Activated T-cell treated with anti-CD3 and anti-CD28 coated beads for 48 hours (primary cell): ENCODE data around the gene ADARB1.

Experiments
- DNase-seq: peaks from one replicate; pipeline ENCODE4 v3.0.0-alpha.2; 2020; ENCODE audit warnings: low read depth

ADARB1 gene

DNA sequence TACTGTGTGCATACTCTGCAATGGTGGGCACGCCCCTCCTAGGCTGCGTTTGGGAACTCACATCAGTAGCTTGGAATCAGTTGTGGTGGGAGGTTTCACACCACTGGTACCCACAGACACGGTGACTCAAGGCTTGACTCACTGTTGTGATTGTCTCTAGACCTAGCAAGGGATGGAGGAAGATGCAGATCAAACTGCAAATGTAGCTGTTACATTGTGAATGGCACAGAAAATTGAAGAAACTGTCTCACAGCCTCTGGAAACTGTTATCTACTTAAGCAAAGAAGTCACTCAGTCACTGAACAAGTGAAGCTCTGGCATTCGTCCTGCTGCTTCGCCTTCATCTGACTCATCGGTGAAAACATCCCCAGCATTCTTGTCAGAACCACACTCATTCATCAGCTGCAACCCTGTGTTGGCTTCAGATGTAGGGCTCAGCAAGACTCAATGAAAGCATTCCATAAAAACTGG is 153.8 kb downstream of the ADARB1 start:
- DNase-seq: peak; percentile 75

DNA sequence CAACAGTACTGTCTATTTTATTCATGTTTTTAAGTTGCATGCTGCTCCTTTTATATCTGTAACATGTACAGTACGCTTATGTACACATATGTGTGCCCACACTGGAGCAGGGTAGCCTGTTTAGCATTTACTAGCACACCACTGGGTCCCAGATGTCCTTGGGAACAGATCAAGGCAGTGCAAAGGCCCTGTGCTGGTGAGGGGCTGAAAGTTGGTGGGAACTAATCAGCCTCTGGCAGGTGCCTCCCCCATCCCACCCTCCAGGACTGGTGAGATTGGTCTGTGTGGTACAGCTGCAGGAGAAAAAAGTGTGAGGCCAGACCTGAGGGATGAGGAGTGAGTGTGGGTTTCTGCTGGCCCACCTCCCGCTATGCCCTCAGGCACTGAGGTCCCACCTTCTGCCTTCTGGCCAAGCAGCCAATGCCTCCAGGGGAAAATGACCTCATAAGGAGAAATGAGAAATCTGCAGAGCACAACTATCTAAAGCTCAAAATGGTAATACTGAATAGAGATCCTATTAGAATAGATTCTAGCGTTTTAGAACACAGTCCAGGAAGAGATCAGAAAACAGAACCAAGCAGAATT is 154.4 kb downstream of the ADARB1 start:
- DNase-seq: no peak

DNA sequence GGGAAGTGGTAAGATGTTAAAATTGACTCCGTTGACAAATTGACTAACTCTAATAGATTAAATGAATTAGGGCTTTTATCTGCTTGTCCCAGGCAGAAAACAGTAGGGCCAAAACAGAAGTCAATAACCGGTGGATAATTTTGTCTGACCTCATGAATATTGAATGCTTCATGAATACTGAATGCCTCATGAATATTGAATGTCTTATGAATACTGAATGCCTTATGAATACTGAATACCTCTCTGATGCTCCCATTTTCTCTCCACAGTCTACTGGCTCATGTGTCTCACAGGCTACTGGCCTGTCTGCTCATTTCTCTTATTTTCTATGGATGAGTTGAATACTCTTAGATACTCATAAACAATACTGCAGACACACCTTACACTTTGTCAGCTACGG is 157.3 kb downstream of the ADARB1 start:
- DNase-seq: no peak

DNA sequence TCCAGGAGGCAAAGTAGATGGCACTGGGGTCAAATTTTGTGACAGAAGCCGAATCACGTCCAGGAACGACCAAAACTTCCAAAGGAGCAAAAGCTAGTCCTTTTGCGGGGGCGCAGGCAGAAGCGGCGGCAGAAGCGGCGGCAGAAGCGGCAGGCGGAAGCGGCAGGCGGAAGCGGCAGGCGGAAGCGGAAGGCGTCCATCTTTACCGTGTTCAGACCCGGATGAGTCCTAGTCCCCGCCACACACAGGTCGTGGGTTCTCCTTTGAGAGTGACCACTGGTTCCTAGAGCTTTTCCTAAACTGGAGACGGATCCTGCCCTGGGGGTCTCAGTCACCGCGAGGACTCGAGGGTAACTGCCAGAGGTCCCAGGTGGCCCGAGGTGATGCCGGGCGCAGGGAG is 159.7 kb downstream of the ADARB1 start:
- DNase-seq: no peak

DNA sequence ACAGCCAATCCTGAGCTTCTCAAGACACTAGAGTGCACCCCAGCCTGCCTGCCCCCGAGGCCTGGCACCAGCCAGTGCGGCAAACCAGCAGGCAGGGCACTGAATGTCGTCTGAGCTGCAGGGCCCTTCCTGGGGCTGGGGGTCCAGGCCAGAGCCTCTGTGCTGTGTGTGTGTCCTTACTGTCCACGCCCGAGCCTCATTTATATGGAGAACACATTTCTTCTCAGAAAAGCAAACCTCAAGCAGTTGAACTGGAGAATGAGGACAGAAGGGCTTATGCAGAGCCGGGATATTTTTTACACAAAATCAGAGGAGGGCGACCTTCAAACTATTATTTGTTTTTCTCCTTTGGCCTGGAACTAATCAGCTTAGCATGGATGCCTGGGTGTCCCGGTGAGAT is 160.6 kb downstream of the ADARB1 start:
- DNase-seq: no peak

DNA sequence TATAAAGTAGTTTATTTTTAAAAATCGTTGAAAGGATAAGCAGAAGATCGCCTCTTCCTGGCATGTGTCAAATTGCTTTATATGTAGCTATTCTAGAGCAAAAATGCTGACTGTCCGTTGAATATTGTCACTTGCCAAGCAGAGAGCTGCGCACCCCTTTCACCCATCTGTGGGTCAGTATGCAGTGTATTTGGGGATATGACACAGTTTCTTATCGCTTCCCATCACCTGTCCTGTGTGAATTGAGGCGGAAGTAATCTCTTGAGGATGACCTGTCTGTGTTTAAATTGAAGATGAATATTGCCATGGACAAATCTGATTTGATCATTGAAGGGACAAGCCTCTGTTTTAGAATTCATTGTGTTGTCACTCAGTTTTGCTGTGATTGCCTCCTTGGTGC is 161.1 kb downstream of the ADARB1 start:
- DNase-seq: no peak

DNA sequence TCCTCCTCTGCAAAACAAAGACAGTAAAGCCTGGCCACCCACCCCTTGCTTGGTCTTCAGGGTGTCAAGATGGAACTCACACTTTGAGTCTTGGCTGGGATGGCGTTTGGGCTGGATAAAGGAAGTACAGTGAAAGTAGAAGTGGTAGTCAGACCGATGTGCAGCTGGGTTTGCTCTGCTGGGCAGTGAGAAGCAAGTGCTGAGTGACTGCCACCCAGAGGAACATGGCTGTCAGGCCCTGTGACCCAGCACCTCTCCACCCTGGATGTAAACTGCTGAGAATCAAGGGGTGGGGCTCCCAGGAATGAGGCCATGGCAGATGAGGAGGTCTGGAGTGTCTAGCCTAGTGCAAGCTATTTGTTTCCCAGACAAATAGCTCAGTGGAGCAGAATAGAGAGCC is 162.1 kb downstream of the ADARB1 start:
- no peak for DNase-seq

DNA sequence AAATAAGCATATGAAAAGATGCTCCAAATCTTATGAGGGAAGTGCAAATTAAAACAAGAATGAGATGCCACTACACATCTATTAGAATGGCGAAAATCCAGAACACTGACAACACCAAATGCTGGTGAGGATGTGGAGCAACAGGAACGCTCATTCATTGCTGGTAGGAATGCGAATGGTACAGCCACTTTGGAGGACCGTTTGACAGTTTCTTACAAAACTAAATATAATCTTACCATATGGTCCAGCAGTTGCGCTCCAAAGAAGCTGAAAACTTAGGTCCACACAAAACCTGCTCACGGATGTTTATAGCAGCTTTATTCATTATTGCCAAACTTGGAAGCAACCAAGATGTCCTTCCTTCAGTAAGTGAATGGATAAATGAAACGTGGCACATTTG is 163.0 kb downstream of the ADARB1 start:
- DNase-seq: no peak

DNA sequence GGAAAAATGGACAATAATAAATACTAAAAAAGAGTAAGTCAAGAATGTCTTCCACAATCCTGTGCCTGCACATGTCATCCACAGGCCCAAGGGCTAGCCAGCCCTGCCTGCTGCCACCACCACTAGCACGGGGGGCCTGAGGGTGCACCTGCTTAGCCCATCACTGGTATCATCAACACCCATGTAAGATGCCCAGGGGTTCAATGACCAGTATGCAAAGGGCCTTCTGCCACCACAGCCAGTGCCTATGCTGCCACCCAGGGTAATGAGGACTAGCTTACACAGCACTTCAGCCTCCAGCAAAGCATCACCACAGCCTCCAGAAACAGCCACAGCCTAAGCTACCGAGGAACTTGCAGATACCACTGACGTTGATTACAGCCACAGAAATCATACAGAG is 167.0 kb downstream of the ADARB1 start:
- DNase-seq: no peak

DNA sequence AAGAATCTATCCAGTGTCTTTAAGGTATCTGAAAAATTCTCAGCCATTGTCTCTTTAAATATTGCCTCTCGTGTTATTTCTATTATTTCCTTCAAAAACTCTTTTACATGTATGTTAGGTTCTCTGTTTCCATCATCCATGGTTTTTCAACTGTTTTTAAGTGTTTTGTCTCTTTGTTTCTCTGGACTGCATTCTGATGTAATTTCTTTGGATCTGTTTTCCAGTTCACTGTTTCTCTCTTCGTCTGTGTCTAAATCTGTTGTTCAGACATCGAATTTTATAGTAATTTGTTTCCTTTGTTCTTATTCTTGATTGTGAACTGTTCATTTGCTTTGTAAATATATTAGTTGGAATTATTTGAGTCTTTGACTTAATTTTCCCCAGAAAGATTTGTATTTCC is 169.2 kb downstream of the ADARB1 start:
- no peak for DNase-seq

DNA sequence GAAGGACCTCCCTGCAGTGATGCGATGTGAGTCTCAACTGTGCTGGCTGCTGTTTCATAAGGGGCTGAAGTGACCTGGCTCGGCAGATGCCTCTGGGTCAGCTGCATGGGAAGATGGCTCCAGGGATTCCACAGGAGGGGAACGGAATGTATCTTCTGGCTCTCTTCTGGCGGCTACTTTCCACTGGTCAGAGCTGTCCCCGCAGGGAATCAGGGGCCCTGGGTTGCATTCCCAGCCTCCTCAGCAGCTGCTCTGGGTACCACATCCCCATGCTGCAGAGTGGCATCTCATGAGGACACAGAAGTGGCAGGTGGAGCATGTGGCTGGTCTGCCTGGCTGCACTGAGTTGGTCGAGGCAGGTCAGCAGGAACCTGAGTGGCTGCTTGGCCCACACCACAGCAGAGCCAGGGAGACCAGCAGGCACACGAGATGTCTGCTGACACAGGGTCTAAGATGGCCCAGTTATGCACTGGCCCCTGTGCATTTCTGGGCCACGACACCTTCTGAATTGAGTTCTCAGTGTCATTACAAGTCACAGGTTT is 170.5 kb downstream of the ADARB1 start:
- no peak for DNase-seq

DNA sequence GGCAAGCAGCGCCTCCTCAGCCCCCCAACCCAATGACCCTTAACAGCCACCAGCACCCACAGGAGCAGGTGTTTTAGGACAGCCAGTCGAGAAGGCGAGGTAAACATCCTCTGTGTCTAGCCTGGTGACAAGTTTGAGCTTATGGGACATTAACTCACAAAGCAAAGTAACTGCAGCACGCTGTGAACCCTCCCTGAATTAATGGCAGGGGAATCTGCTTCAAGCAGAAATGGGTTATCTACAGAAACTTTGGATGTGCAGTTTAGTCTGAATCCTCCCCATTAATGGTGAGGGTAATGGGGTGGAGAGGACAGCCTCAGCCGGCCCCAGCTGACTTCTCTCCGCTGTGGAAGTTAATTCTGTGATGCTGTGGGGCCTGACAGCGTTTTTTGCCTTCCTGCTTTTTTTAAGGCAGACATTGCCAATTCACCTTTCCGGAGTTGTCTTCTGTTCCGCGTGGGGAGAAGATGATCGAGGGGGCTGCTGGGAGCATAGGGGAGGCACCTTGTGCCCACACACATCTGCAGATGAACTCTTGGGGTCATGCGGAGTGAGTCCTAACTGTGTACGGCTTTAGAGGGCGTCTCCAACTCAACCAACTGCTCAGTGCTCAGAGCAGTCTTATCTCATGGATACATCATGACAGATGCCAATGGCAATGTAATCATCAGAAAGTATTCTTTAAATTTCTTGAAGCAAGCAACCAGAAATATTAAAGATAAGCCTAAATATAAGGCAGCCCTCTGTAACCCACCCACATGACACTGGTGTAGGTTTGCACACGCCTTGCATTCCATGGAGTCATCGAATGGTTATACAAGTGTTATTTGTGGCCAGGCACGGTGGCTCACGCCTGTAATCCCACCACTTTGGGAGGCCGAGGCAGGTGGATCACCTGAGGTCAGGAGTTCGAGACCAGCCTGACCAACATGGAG is 172.3 kb downstream of the ADARB1 start:
- no peak for DNase-seq

DNA sequence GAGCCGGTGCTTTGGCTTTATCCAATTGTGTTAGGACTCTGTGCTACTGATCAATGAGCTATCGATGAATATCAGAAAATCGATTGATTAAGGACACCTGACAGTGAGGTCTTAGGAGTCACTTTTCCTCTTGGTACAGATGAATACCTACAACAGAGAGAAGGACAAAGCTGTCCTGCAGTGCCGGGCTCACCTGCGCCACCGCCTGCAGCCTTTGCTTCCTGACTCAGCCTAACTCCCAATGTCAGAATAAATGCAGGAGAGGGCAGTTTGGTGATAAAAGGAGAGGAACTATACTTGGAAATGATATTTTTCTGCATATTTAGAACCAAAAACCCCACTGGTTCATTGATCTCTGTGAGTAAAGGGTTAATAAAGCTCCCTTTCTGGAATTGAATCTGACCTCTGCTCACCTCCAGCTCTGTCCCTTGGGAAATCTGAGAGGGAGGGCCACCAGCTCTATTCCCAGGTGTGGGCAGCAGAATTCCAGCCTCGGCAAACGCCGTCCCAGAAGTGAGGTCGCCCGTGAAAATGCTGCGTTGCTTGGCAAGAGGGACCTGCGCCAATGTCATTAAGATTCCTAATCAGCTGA is 174.0 kb downstream of the ADARB1 start:
- no peak for DNase-seq

DNA sequence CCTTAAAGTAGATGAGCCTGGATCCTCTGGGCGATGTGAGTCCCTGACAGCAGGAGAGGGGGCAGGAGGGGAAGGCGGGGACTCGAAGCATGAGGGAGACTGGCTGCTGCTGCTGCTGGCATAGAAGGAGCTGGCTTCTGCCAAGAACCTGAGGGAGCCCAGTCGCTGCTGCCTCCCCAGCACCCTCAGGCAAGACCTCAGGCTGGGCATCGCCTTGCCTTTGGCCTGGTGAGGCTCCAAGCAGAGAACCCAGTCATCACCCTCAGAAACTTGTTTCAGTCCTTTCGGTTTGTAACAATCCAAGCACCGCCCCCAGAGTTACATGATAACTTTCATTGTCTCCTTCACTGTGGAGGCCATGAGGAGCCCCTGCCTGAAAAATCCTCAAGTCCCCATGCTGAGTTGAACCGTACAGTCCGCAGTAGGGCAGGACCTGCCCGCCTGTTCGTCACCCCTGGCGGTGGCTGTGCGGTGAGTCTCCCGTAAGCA is 174.6 kb downstream of the ADARB1 start:
- no peak for DNase-seq

DNA sequence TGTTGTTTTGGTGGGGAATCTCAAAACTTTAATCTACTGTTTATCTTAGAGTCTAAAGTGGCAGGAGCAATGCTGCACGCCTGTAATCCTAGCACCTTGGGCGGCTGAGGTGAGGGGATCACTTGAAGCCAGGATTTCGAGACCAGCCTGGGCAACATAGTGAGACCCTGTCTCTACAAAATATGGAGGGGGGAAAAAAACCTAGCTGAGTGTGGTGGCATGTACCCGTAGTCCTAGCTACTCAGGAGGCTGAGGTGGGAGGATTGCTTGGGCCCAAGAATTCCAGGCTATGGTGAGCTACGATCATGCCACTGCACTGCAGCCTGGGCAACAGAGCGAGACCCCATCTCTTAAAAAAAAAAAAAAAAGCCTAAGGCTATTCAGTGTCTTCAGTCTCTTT is 175.2 kb downstream of the ADARB1 start:
- DNase-seq: no peak

DNA sequence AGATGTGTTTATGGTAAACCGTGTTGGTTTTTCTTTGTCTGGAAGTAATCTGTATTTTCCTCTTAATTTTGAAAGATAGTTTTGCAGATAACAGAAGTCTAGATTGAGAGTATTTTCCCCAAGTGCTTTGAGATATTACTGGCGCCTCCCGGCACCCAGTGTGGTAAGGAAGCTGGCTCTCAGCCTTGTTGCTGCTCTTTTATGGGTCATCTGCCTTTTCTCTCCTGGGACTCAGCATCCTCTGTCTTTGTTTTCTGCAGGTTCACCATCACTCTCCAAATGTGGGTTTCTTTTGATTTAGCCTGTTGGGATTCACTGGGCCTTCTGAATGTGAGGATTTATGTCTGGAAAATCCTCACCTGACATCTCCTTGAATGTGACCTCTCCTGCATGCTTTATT is 175.9 kb downstream of the ADARB1 start:
- DNase-seq: no peak

DNA sequence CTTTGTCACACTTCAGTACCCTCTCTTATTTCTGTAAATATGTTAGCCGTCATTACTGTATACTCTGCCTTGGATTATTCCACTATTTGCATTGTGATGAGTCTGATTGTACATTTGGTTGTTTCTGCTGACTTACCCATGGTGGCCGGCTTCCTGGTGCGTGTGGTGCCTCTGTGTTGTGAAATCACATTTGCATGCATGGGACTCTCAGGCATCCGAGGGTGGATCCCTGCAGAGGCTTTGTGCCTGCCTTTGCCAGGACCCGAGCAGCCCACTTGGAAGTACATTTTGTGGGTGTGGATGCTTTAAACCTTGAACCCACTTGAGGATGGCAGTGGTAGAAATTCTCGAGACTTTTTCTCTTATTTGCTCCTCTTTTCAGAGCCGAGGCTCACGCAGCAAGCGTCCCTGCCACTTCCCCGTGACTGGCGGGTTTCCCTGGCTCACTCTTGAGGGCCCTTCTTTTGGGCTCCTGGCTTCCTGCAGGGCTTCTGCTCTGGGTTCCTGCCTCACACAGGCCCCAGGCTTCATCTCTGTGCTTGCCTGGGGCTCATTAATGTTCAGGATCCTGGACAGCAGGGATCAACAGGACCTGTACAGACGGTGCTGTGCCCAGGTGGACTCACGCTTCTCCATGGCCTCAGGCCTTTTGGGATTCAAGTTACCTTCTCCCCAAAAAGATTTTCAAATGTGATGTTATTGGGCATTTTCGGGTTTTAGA is 176.7 kb downstream of the ADARB1 start:
- no peak for DNase-seq

DNA sequence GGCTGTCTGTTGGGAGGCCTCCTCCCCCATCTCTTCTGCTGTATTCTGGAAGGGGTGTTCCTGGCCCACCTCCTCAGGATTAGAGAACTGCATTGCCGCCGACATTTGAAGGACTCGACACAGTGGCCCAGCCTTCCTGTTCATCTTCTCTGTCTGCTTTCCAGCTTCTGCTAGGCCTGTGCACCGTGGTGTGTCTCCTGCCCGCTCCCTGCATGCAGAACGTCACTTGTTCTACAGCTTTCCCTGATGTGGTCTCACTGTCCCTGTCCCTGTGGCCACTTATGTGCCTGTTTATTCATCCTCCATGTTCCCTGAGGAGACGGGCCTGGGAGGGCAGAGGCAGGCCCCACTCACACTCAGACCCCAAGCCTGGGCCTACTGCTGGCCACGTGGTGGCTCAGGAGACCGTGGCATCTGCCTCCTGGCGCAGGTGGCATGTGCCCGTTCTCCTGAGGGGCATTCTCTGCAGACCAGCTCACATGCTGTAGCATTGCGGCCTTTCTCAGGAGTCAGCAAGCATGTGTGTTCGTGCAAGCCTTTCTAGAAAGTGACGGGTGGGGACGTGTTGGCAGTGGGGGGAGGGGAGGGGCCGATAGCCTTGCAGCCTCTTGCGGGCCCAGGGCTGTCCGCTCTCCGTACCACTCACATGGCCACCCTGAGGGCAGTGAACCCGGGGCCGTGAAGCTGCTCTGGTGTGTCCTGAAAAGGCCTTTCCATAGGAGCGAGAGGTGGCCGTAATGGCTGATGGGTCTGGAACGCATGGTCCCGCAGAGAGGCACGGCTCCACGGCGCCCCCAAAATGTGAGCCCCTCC is 177.5 kb downstream of the ADARB1 start:
- DNase-seq: no peak

DNA sequence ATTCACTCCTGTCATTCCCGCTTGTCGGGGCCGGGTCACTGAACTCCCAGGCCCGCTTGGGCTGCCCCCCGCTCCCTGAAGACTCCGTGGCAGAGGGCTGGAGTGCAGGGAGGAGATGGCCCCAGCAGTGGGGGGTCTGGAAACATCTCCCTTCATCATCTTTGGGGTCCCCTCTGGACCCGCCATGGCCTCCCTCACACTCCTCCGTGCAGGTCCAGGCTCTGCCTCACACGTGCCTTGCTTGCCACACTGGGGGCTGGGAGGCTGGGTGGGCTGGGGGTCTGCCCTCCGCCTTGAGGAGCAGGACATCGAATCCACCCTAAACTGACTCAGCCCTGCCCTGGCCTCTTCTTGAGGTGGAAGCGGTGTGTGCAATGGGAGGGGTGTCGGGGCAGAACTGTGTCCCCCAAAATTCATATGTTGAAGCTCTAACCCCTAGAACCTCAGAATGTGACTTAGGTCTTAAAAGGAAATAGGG is 178.1 kb downstream of the ADARB1 start:
- DNase-seq: no peak

DNA sequence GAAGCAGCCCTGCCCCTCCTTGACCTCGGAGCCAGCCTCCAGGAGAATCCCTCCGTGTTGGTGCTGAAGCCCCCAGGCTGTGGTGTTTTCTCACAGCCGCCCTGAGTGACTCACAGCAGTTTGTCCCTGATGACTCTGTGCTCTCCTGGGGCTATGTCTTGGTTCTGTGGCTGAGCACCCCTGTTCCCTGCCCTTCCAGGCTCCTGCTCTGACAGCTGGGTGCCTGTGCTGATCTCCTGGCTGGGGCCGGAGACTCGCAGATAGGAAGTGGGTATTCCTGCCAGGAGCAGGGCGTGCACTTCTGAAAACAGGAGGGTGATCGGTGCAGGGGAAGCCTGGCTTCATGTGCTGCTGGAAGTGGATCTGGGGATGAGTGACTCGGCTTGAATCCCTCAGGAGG is 178.8 kb downstream of the ADARB1 start:
- DNase-seq: no peak
